Activated naive CD8-positive, alpha-beta T cell treated with anti-CD3 and anti-CD28 coated beads for 36 hours (primary cell): Measurements from ENCODE around the gene UGT3A1. TPM values are rescaled to one million over a fixed set of nuclear protein-coding genes. Genes with fewer than 3 reads are reported as not detected.
"Not testable (repeated sequence)": the region's sequence is repeated elsewhere in the genome, so short reads cannot be mapped to it uniquely, and the experiment has no call there.

Experiments
- DNase-seq: peaks from one replicate; pipeline ENCODE4 v3.0.0; 2021
- H3K27ac Mint-ChIP-seq: one replicate; pipeline ENCODE4 v1.8.0; 2022; ENCODE audit warnings: mild to moderate bottlenecking, moderate library complexity, mixed read lengths
- H3K27me3 Mint-ChIP-seq: one replicate; pipeline ENCODE4 v1.8.0; 2022; ENCODE audit warnings: mild to moderate bottlenecking, mixed read lengths
- H3K36me3 Mint-ChIP-seq: one replicate; pipeline ENCODE4 v1.8.0; 2021; ENCODE audit warnings: mild to moderate bottlenecking, mixed read lengths
- H3K4me1 Mint-ChIP-seq: one replicate; pipeline ENCODE4 v1.8.0; 2021; ENCODE audit warnings: mixed read lengths
- H3K4me3 Mint-ChIP-seq: one replicate; pipeline ENCODE4 v1.8.0; 2022; ENCODE audit warnings: mild to moderate bottlenecking, moderate library complexity, mixed read lengths
- H3K9me3 Mint-ChIP-seq: one replicate; pipeline ENCODE4 v1.8.0; 2022; ENCODE audit warnings: mixed read lengths
- total RNA-seq, 2 experiments: library from RNA; stranded (reverse); gene quantifications; one replicate each; pipeline ENCODE4 v1.2.3, GENCODE V29; 2021

The UGT3A1 gene
- total RNA-seq, 2 experiments from 2014 or later = not detected

- Mint-ChIP-seq H3K9me3 (peaks cover 30% of the 10 kb centered on the region), H3K36me3 (no peaks in the 10 kb centered on the region), H3K4me3 (no peak overlapping the region), H3K27me3 (no peaks in the 10 kb centered on the region), H3K27ac (no peak overlapping the region), H3K4me1 (no peaks in the 10 kb centered on the region)
- no peak for DNase-seq
These were observed 22.0 kb upstream of the UGT3A1 start for GRCh38 chr5:36013182-36013581.

- H3K27ac Mint-ChIP-seq = no peak overlapping the region
- H3K9me3 Mint-ChIP-seq = peaks cover 15% of the 10 kb centered on the region
- no peaks in the 10 kb centered on the region for H3K27me3 Mint-ChIP-seq
- H3K36me3 Mint-ChIP-seq = no peaks in the 10 kb centered on the region
- H3K4me3 Mint-ChIP-seq = no peak overlapping the region
- no peak for DNase-seq
- no peaks in the 10 kb centered on the region for H3K4me1 Mint-ChIP-seq
These were observed 18.5 kb upstream of the UGT3A1 start for GRCh38 chr5:36009698-36010097.

- H3K27me3 Mint-ChIP-seq = peaks cover 6% of the 10 kb centered on the region
- no peak overlapping the region for H3K27ac Mint-ChIP-seq
- H3K36me3 Mint-ChIP-seq = no peaks in the 10 kb centered on the region
- DNase-seq = no peak
- peaks cover 8% of the 10 kb centered on the region for H3K9me3 Mint-ChIP-seq
- H3K4me1 Mint-ChIP-seq = no peaks in the 10 kb centered on the region
- H3K4me3 Mint-ChIP-seq = no peak overlapping the region
These were observed 16.2 kb upstream of the UGT3A1 start for GRCh38 chr5:36007366-36007765.

- no peak overlapping the region for H3K27ac Mint-ChIP-seq
- peaks cover 6% of the 10 kb centered on the region for H3K27me3 Mint-ChIP-seq
- peaks cover 8% of the 10 kb centered on the region for H3K9me3 Mint-ChIP-seq
- H3K4me1 Mint-ChIP-seq = no peaks in the 10 kb centered on the region
- no peak for DNase-seq
- no peaks in the 10 kb centered on the region for H3K36me3 Mint-ChIP-seq
- H3K4me3 Mint-ChIP-seq = no peak overlapping the region
These were observed 15.0 kb upstream of the UGT3A1 start for GRCh38 chr5:36006163-36006562.

GRCh38 chr5:36001032-36001431 is 9.8 kb upstream of the UGT3A1 start:
- no peaks in the 10 kb centered on the region for H3K9me3 Mint-ChIP-seq
- H3K4me3 Mint-ChIP-seq = no peak overlapping the region
- no peaks in the 10 kb centered on the region for H3K4me1 Mint-ChIP-seq
- no peak for DNase-seq
- H3K36me3 Mint-ChIP-seq = no peaks in the 10 kb centered on the region
- peaks cover 6% of the 10 kb centered on the region for H3K27me3 Mint-ChIP-seq
- H3K27ac Mint-ChIP-seq = no peak overlapping the region

GRCh38 chr5:35999547-35999946 is 8.4 kb upstream of the UGT3A1 start:
- Mint-ChIP-seq H3K36me3 (no peaks in the 10 kb centered on the region), H3K27me3 (peaks cover 6% of the 10 kb centered on the region), H3K4me3 (no peak overlapping the region), H3K4me1 (no peaks in the 10 kb centered on the region), H3K9me3 (no peaks in the 10 kb centered on the region), H3K27ac (no peak overlapping the region)
- DNase-seq = no peak

GRCh38 chr5:35996076-35996475 is 4.9 kb upstream of the UGT3A1 start:
- no peaks in the 10 kb centered on the region for H3K36me3 Mint-ChIP-seq
- no peaks in the 10 kb centered on the region for H3K4me1 Mint-ChIP-seq
- no peak for DNase-seq

GRCh38 chr5:35990520-35990919 is 670 bp downstream of the UGT3A1 start:
- H3K27ac Mint-ChIP-seq = no peak overlapping the region
- H3K9me3 Mint-ChIP-seq = no peaks in the 10 kb centered on the region
- H3K4me1 Mint-ChIP-seq = no peaks in the 10 kb centered on the region
- no peak overlapping the region for H3K4me3 Mint-ChIP-seq
- H3K36me3 Mint-ChIP-seq = no peaks in the 10 kb centered on the region
- H3K27me3 Mint-ChIP-seq = peaks cover 33% of the 10 kb centered on the region
- DNase-seq = no peak

More at GRCh38 chr5:35996076-35996475, 4.9 kb upstream of the UGT3A1 start:
- Mint-ChIP-seq H3K27me3 (peaks cover 11% of the 10 kb centered on the region), H3K9me3 (no peaks in the 10 kb centered on the region), H3K4me3 (no peak overlapping the region), H3K27ac (no peak overlapping the region)

- Mint-ChIP-seq H3K4me1 (no peaks in the 10 kb centered on the region), H3K27me3 (peaks cover 31% of the 10 kb centered on the region), H3K4me3 (no peak overlapping the region), H3K27ac (no peak overlapping the region), H3K36me3 (no peaks in the 10 kb centered on the region), H3K9me3 (no peaks in the 10 kb centered on the region)
- DNase-seq = no peak
These were observed 2.7 kb downstream of the UGT3A1 start for GRCh38 chr5:35988529-35988928.

- no peak for DNase-seq
- no peak overlapping the region for H3K4me3 Mint-ChIP-seq
- no peaks in the 10 kb centered on the region for H3K36me3 Mint-ChIP-seq
- no peak overlapping the region for H3K27ac Mint-ChIP-seq
- H3K4me1 Mint-ChIP-seq = no peaks in the 10 kb centered on the region
- H3K27me3 Mint-ChIP-seq = peaks cover 29% of the 10 kb centered on the region
- H3K9me3 Mint-ChIP-seq = peaks cover 2% of the 10 kb centered on the region
These were observed 3.4 kb downstream of the UGT3A1 start for GRCh38 chr5:35987776-35988175.

- Mint-ChIP-seq H3K36me3 (peaks cover 3% of the 10 kb centered on the region), H3K27me3 (no peaks in the 10 kb centered on the region), H3K4me1 (no peaks in the 10 kb centered on the region), H3K9me3 (peaks cover 28% of the 10 kb centered on the region), H3K4me3 (no peak overlapping the region), H3K27ac (no peak overlapping the region)
- DNase-seq = no peak
These were observed 11.5 kb downstream of the UGT3A1 start for GRCh38 chr5:35979715-35980114.

GRCh38 chr5:35976859-35977258 is 14.3 kb downstream of the UGT3A1 start:
- not testable (repeated sequence) for H3K36me3 Mint-ChIP-seq, H3K4me1 Mint-ChIP-seq, H3K4me3 Mint-ChIP-seq, DNase-seq, H3K27me3 Mint-ChIP-seq, H3K27ac Mint-ChIP-seq
- peaks cover 21% of the 10 kb centered on the region for H3K9me3 Mint-ChIP-seq

GRCh38 chr5:35974570-35974969 is 16.6 kb downstream of the UGT3A1 start:
- H3K4me1 Mint-ChIP-seq = no peaks in the 10 kb centered on the region
- H3K27me3 Mint-ChIP-seq = peaks cover 11% of the 10 kb centered on the region
- H3K4me3 Mint-ChIP-seq = no peak overlapping the region
- DNase-seq = no peak
- no peaks in the 10 kb centered on the region for H3K36me3 Mint-ChIP-seq
- peaks cover 16% of the 10 kb centered on the region for H3K9me3 Mint-ChIP-seq
- no peak overlapping the region for H3K27ac Mint-ChIP-seq

- Mint-ChIP-seq H3K36me3 (no peaks in the 10 kb centered on the region), H3K4me1 (no peaks in the 10 kb centered on the region), H3K27me3 (peaks cover 15% of the 10 kb centered on the region), H3K27ac (no peak overlapping the region), H3K9me3 (peaks cover 8% of the 10 kb centered on the region), H3K4me3 (no peak overlapping the region)
- no peak for DNase-seq
These were observed 19.3 kb downstream of the UGT3A1 start for GRCh38 chr5:35971878-35972210.

- Mint-ChIP-seq H3K4me3 (no peak overlapping the region), H3K27me3 (peaks cover 15% of the 10 kb centered on the region), H3K9me3 (peaks cover 6% of the 10 kb centered on the region), H3K36me3 (no peaks in the 10 kb centered on the region), H3K4me1 (no peaks in the 10 kb centered on the region), H3K27ac (no peak overlapping the region)
- DNase-seq = no peak
These were observed 19.9 kb downstream of the UGT3A1 start for GRCh38 chr5:35971186-35971877.

GRCh38 chr5:35963381-35963843 is 27.8 kb downstream of the UGT3A1 start:
- no peak for DNase-seq
- no peaks in the 10 kb centered on the region for H3K9me3 Mint-ChIP-seq
- H3K36me3 Mint-ChIP-seq = no peaks in the 10 kb centered on the region

More at GRCh38 chr5:35963381-35963843, 27.8 kb downstream of the UGT3A1 start:
- no peaks in the 10 kb centered on the region for H3K4me1 Mint-ChIP-seq
- H3K4me3 Mint-ChIP-seq = no peak overlapping the region
- peaks cover 22% of the 10 kb centered on the region for H3K27me3 Mint-ChIP-seq
- no peak overlapping the region for H3K27ac Mint-ChIP-seq
